SK-N-SH (cell line): ENCODE results near the gene RAPGEF1. TPM values are rescaled to one million over a fixed set of nuclear protein-coding genes. Genes with fewer than 3 reads are reported as not detected.

ENCODE experiments used
- CTCF ChIA-PET: fragments of 300-600, 350-600 bp; formaldehyde crosslinking; extraction: SDS; loops from one replicate; lab custom pipeline; 2021; lab: Yijun Ruan, JAX
- POLR2A ChIA-PET: fragments of 350-600 bp; sonication (Branson Sonifier 250); formaldehyde crosslinking; extraction: SDS; loops from one replicate; lab custom pipeline; 2020; ENCODE audit warnings: antibody characterized with exemption, inconsistent platforms; lab: Yijun Ruan, JAX
- DNase-seq: peaks from one replicate; pipeline ENCODE4 v3.0.0; 2012
- H2AFZ ChIP-seq: fragments of 200-600 bp; sonication (generic); 2 replicates; pipeline ENCODE4 v1.8.1; 2016; ENCODE audit warnings: antibody characterized with exemption, mild to moderate bottlenecking, low read depth
- H3F3A ChIP-seq: fragments of 200-600 bp; sonication (generic); replicated peaks from 2 replicates; pipeline ENCODE3; 2016; ENCODE audit warnings: antibody characterized with exemption, mild to moderate bottlenecking; ENCODE audit not compliant: insufficient read depth
- H3K27ac ChIP-seq, 2 experiments: fragments of 200-500 bp in 1 of 2; fragments of 200-600 bp in 1 of 2; sonication (Bioruptor generic) in 1 of 2; sonication (generic), shearing (Covaris generic) in 1 of 2; 2 replicates each; pipeline versions ENCODE4 v1.5.1 to v1.6.1; 2014 to 2016; ENCODE audit warnings: low read depth in 2 of 2, inconsistent platforms in 1 of 2, low read length in 1 of 2, mild to moderate bottlenecking in 1 of 2, mixed read lengths in 1 of 2
- H3K27me3 ChIP-seq: fragments of 200-600 bp; sonication (generic), shearing (Covaris generic); 2 replicates; pipeline ENCODE4 v1.6.1; 2016; ENCODE audit warnings: mixed run types; ENCODE audit not compliant: insufficient read depth
- H3K36me3 ChIP-seq, 2 experiments: fragments of 200-500 bp in 1 of 2; fragments of 200-600 bp in 1 of 2; sonication (Bioruptor generic) in 1 of 2; sonication (generic) in 1 of 2; replicated peaks in 1 of 2; 2 replicates each; pipeline versions ENCODE3 to v1.5.1; 2014 to 2016; ENCODE audit warnings: low read length in 1 of 2, mild to moderate bottlenecking in 1 of 2; ENCODE audit not compliant: insufficient read depth in 2 of 2, control insufficient read depth in 1 of 2
- H3K4me1 ChIP-seq, 2 experiments: fragments of 200-500 bp in 1 of 2; fragments of 200-600 bp in 1 of 2; sonication (Bioruptor generic) in 1 of 2; sonication (generic), shearing (Covaris generic) in 1 of 2; 2 replicates each; pipeline versions ENCODE4 v1.5.1 to v1.6.1; 2014 to 2016; ENCODE audit warnings: low read depth in 1 of 2, low read length in 1 of 2, mixed run types in 1 of 2; ENCODE audit not compliant: insufficient read depth in 2 of 2, control insufficient read depth in 1 of 2
- H3K4me2 ChIP-seq: fragments of 200-600 bp; sonication (generic), shearing (Covaris generic); 2 replicates; pipeline ENCODE4 v1.6.1; 2017; ENCODE audit warnings: mixed run types
- H3K4me3 ChIP-seq, 2 experiments: fragments of 200-500 bp in 1 of 2; fragments of 200-600 bp in 1 of 2; sonication (Bioruptor generic) in 1 of 2; sonication (generic), shearing (Covaris generic) in 1 of 2; 2 replicates each; pipeline versions ENCODE4 v1.5.1 to v1.8.1; 2014 to 2016; ENCODE audit warnings: low read depth in 2 of 2, inconsistent platforms in 1 of 2, low read length in 1 of 2, mild to moderate bottlenecking in 1 of 2, mixed read lengths in 1 of 2, moderate library complexity in 1 of 2
- H3K79me2 ChIP-seq: fragments of 200-600 bp; sonication (generic); 2 replicates; pipeline ENCODE4 v1.8.1; 2017; ENCODE audit warnings: mild to moderate bottlenecking; ENCODE audit not compliant: insufficient read depth
- H3K9ac ChIP-seq: fragments of 200-600 bp; sonication (generic); 2 replicates; pipeline ENCODE4 v1.6.1; 2017; ENCODE audit warnings: mixed run types
- H3K9me2 ChIP-seq: fragments of 200-600 bp; sonication (generic); 2 replicates; pipeline ENCODE4 v1.6.1; 2017; ENCODE audit warnings: mixed run types
- H3K9me3 ChIP-seq: fragments of 200-600 bp; sonication (generic); 2 replicates; pipeline ENCODE4 v1.6.1; 2017; ENCODE audit warnings: mixed run types, mild to moderate bottlenecking, moderate library complexity
- H4K20me1 ChIP-seq: fragments of 200-600 bp; sonication (generic); 2 replicates; pipeline ENCODE4 v1.6.1; 2017; ENCODE audit warnings: mild to moderate bottlenecking, mixed run types; ENCODE audit not compliant: insufficient read depth
- CHD2 ChIP-seq: fragments of 150-350 bp; IDR thresholded peaks from 2 replicates; pipeline ENCODE4 v1.6.1; 2018; ENCODE audit warnings: low read length; ENCODE audit not compliant: partially characterized antibody
- CTCF ChIP-seq: fragments of 200-600 bp; sonication (generic); IDR thresholded peaks from 2 replicates; pipeline ENCODE4 v1.6.1; 2017; ENCODE audit warnings: antibody characterized with exemption, mild to moderate bottlenecking, moderate library complexity
- ELF1 ChIP-seq: IDR thresholded peaks from 2 replicates; pipeline ENCODE4 v1.4.0; 2012
- EP300 ChIP-seq, 2 experiments: IDR thresholded peaks; 2 replicates each; pipeline versions ENCODE4 v1.4.0 to v1.6.1; 2012; ENCODE audit warnings: borderline replicate concordance in 1 of 2, low read depth in 1 of 2, low read length in 1 of 2
- EZH2phosphoT487 ChIP-seq: fragments of 200-600 bp; sonication (generic); IDR thresholded peaks from 2 replicates; pipeline ENCODE4 v1.6.1; 2017; ENCODE audit warnings: low read depth, mixed run types, mild to moderate bottlenecking, antibody characterized with exemption, moderate library complexity, borderline replicate concordance
- FOSL2 ChIP-seq: IDR thresholded peaks from 2 replicates; pipeline ENCODE4 v1.4.0; 2012; ENCODE audit warnings: low read depth, mild to moderate bottlenecking, moderate library complexity, borderline replicate concordance
- FOXJ3 ChIP-seq: sonication (generic); formaldehyde crosslinking; IDR thresholded peaks from 2 replicates; pipeline ENCODE4 v1.5.1; 2020; ENCODE audit warnings: mild to moderate bottlenecking, missing genetic modification reagents
- IRF3 ChIP-seq: fragments of 150-350 bp; IDR thresholded peaks from 2 replicates; pipeline ENCODE4 v1.6.1; 2016; ENCODE audit warnings: mild to moderate bottlenecking, low read depth, low read length
- JUND ChIP-seq: IDR thresholded peaks from 2 replicates; pipeline ENCODE4 v1.4.0; 2012
- MAX ChIP-seq: IDR thresholded peaks from 2 replicates; pipeline ENCODE4 v1.4.0; 2012; ENCODE audit warnings: low read depth
- MEF2A ChIP-seq: IDR thresholded peaks from 2 replicates; pipeline ENCODE4 v1.4.0; 2012; ENCODE audit warnings: low read depth, borderline replicate concordance
- NFIC ChIP-seq: IDR thresholded peaks from 2 replicates; pipeline ENCODE4 v1.4.0; 2012; ENCODE audit warnings: borderline replicate concordance
- POLR2AphosphoS5 ChIP-seq: IDR thresholded peaks from 2 replicates; pipeline ENCODE4 v1.6.1; 2012; ENCODE audit warnings: low read depth, low read length
- RAD21 ChIP-seq: IDR thresholded peaks from 2 replicates; pipeline ENCODE4 v1.6.1; 2012; ENCODE audit warnings: mild to moderate bottlenecking, low read length
- RFX5 ChIP-seq: IDR thresholded peaks from 2 replicates; pipeline ENCODE4 v1.6.1; 2012; ENCODE audit warnings: mild to moderate bottlenecking, improper control_type of control experiment, low read length
- RXRA ChIP-seq: IDR thresholded peaks from 2 replicates; pipeline ENCODE4 v1.4.0; 2012; ENCODE audit warnings: low read depth, mild to moderate bottlenecking, borderline replicate concordance
- SIN3A ChIP-seq: IDR thresholded peaks from 2 replicates; pipeline ENCODE4 v1.6.1; 2012; ENCODE audit warnings: low read depth, mild to moderate bottlenecking, low read length, moderate library complexity, borderline replicate concordance
- SMC3 ChIP-seq: IDR thresholded peaks from 2 replicates; pipeline ENCODE4 v1.6.1; 2012; ENCODE audit warnings: low read depth, low read length, improper control_type of control experiment
- TEAD4 ChIP-seq: IDR thresholded peaks from 2 replicates; pipeline ENCODE4 v1.4.0; 2012; ENCODE audit warnings: mild to moderate bottlenecking, borderline replicate concordance; ENCODE audit not compliant: insufficient read depth
- USF1 ChIP-seq: IDR thresholded peaks from 2 replicates; pipeline ENCODE4 v1.4.0; 2012; ENCODE audit warnings: low read depth, borderline replicate concordance
- USF2 ChIP-seq: fragments of 150-350 bp; IDR thresholded peaks from 2 replicates; pipeline ENCODE4 v1.6.1; 2017; ENCODE audit warnings: antibody characterized with exemption, low read length, low read depth, borderline replicate concordance
- ZBTB33 ChIP-seq: IDR thresholded peaks from 2 replicates; pipeline ENCODE4 v1.4.0; 2012; ENCODE audit warnings: low read depth, borderline replicate concordance
- WGBS: methylation state at CpG from one replicate; pipeline ENCODE4 v1.1.6; 2017; ENCODE audit warnings: low lambda C conversion rate; 5-methylcytosine and 5-hydroxymethylcytosine counted together
- polyA plus RNA-seq, 3 experiments: library from polyadenylated mRNA; depleted of rRNA; stranded (reverse); fragments of >200 nt; gene quantifications; 2 replicates each; pipeline ENCODE4 v1.2.3, GENCODE V29; 2012

RAPGEF1 gene
- polyA plus RNA-seq, 1 of the 3 experiments (the other 2 are of a cell fraction): 26.2 TPM

- TF ChIP-seq JUND: no peak
- TF ChIP-seq POLR2AphosphoS5: no peak
- peak; percentile 28; the same call in 1 of the 2 replicates for TF ChIP-seq USF1
- TF ChIP-seq SIN3A: no peak
- no peak for TF ChIP-seq TEAD4
- TF ChIP-seq ELF1: no peak
- 0 out of 2 replicates have a peak, but pooled peaks have one; percentile 24 for TF ChIP-seq MAX
- no peak for TF ChIP-seq RXRA
Observed at GRCh38 chr9:131755541-131756198, 15.8 kb upstream of the RAPGEF1 start (continued).

GRCh38 chr9:131754846-131755245 is 15.0 kb upstream of the RAPGEF1 start:
- Histone ChIP-seq H3K4me1 (no peaks in the 10 kb centered on the region), H3K36me3 (no peaks in the 10 kb centered on the region), H3K4me3 (no peak overlapping the region), H4K20me1 (no peaks in the 10 kb centered on the region), H3K9ac (no peak overlapping the region), H3K27ac (no peak overlapping the region), H3F3A (no peaks in the 10 kb centered on the region), H2AFZ (no peak overlapping the region), H3K9me3 (no peaks in the 10 kb centered on the region), H3K79me2 (no peaks in the 10 kb centered on the region), H3K9me2 (no peaks in the 10 kb centered on the region), H3K27me3 (no peaks in the 10 kb centered on the region; the same call in 1 of the 2 replicates), H3K4me2 (no peak overlapping the region)
- POLR2A ChIA-PET: no interaction called here
- TF ChIP-seq RXRA (no peak), EP300 (IDR thresholded peaks at IDR 0.05; ENCODE audit: borderline replicate concordance in 1 of 2, low read depth in 1 of 2, low read length in 1 of 2) (no peak), RFX5 (no peak), MAX (no peak), SMC3 (no peak), RAD21 (no peak), CHD2 (no peak), FOXJ3 (CRISPR knock-in tag) (no peak), CTCF (no peak), MEF2A (no peak), NFIC (no peak), USF2 (no peak), FOSL2 (no peak), IRF3 (no peak), ZBTB33 (no peak), EZH2phosphoT487 (no peak)
- 76% methylated on average over 6 of the region's 6 CpGs for WGBS
- no peak for DNase-seq
- CTCF ChIA-PET: interaction anchor here (0.6 to 10.8 kb wide), 10 partner anchors 13 to 516 kb away, joined by 3 to 131 read pairs (median 6); partner anchors contain the start of gene RAPGEF1
